NCI-H82 treated with DMSO at 0.1 percent for 48 hours (cell line): ENCODE measurements around the gene ENOX1.
A peak's percentile ranks its signal among the peaks of the same experiment; 100 is the strongest.
"Not testable (repeated sequence)": the region's sequence is repeated elsewhere in the genome, so short reads cannot be mapped to it uniquely, and the experiment has no call there.

Experiments
- DNase-seq: peaks from one replicate; lab custom pipeline; 2025; ENCODE audit not compliant: unreplicated experiment; lab: John Stamatoyannopoulos, UW

ENOX1 gene

DNA sequence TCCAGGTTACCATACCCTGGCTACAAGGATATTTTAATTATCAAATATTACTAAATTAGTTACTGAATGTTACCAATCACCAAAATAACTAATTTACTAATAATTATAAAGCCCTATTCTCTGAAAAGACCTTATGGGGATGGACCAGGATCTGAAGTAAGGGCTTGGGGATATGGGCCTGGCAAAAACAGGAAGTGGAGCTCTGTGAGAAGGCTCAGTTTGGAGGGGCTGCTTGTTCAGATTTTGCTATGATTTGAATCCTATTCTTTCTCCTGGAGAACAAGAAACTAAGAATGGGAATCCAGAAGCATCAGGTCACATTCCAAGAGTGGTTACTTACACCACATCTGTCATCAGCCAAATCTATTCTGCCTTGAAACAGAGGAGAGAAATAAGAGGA lies 615.3 kb downstream of the ENOX1 start:
- DNase-seq, result no peak

DNA sequence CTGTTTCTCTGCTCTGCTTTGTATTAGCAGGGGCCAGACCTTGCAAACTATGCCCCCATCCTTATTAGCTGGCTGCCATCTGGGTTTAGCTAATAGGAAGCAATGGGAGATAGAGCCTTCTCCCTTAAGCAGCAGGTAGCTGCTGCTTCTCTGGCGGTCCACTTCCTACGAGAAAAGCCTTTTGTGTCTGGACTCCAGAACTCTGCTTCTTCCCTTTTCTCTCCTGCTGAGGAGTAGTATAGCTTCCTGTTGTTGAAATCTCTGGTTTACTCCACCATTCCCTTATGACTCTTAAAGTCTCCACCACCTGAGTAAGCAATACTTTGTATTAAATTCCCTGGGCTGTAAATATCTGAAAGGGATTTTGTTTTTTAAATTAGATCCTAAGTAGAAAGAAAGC lies 616.3 kb downstream of the ENOX1 start:
- DNase-seq, result peak; percentile 22

DNA sequence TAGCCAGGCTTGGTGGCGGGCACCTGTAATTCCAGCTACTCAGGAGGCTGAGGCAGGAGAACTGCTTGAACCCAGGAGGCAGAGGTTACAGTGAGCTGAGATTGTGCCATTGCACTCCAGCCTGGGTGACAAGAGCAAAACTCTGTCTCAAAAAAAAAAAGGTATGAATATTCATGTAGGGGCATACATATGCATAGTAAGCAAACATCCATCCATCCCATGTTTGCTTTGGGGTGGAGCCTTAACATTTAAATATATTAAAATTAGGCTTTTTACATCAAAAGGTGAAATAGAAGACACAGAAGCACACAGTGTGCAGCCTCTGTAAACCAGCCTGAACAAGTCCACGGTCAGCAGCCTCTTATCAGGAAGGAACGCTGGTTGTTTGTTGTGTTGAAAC lies 618.3 kb downstream of the ENOX1 start:
- DNase-seq, result not testable (repeated sequence)

DNA sequence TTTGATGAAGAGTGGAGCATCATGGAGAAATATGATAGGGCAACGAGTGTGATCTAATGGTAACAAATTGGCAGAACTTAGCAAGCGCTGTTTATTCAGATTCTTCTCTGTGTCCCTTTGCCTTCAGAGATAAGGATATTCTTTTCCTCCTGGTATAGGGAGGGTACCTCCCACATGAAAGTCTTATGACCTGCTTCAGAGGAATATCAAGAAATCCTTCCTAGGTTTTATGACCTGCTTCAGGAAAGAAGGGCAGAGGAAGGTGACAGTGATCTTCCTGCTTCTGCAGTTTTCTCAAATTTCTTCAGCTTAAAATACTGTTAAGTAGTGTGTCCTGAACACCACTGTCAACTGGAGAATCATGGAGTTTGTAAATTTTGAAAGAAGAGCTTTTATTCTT lies 619.0 kb downstream of the ENOX1 start:
- DNase-seq, result no peak

DNA sequence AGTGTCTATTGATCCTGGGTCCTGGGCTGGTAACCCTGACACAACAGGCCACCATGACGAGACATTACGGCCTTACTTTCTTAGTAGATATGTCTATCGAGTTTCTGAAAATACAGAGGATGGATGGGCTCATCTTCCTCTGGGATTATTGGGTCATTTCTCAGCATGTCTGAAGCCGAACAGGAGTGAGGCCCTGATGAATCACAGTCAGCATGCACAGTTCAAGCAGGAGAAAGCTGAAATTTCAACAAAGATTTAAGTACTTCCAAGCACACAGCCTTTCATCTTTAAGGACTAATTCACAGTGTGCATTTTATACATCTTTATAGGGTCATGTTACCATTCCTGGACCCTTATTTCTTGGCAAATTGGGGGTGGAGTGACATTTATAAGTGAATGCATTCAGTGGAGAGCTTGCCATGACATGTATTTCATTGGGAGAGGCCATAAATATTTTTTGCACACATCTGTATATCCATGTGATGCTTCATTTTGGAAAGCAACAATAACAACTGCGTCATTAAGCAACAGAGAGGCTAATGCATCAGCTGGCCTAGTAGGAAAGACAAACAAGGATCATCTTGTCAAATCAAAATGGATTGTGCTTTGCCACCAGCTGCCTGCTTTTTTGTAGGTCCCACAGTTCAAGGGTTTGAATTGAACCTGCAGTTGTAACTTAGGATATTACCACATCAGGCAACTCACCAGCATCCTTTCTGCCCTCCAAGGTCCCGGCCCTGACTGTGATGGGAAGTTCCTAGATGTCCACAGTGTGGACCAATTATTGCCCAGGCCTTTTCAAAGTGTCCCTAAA lies 619.9 kb downstream of the ENOX1 start:
- no peak for DNase-seq
